OCI-LY1 (cell line): ENCODE results near the gene POLH.
A peak's percentile ranks its signal among the peaks of the same experiment; 100 is the strongest.

Source experiments
- H2AFZ ChIP-seq: fragments of 200-600 bp; sonication (generic), shearing (Covaris generic); 2 replicates; pipeline ENCODE4 v1.6.0; 2014; ENCODE audit warnings: antibody characterized with exemption, mild to moderate bottlenecking, low read length
- H3F3A ChIP-seq: fragments of 200-600 bp; sonication (generic), shearing (Covaris generic); 2 replicates; pipeline ENCODE4 v1.6.0; 2014; ENCODE audit warnings: mild to moderate bottlenecking, antibody characterized with exemption, low read length, moderate library complexity; ENCODE audit not compliant: insufficient read depth
- H3K27ac ChIP-seq: fragments of 200-600 bp; sonication (generic); 2 replicates; pipeline ENCODE4 v1.5.1; 2014; ENCODE audit warnings: low read length, mixed run types, mild to moderate bottlenecking, low read depth; ENCODE audit not compliant: poor library complexity, severe bottlenecking
- H3K27me3 ChIP-seq: fragments of 200-600 bp; sonication (generic); 2 replicates; pipeline ENCODE4 v1.6.0; 2014; ENCODE audit warnings: antibody characterized with exemption, mild to moderate bottlenecking, low read length, moderate library complexity; ENCODE audit not compliant: insufficient read depth
- H3K36me3 ChIP-seq: fragments of 200-600 bp; sonication (generic); 2 replicates; pipeline ENCODE4 v1.6.1; 2014; ENCODE audit warnings: mild to moderate bottlenecking, antibody characterized with exemption, low read length, moderate library complexity, mixed read lengths; ENCODE audit not compliant: insufficient read depth
- H3K4me1 ChIP-seq: fragments of 200-600 bp; sonication (generic); 2 replicates; pipeline ENCODE4 v1.5.1; 2014; ENCODE audit warnings: mild to moderate bottlenecking, low read length, moderate library complexity; ENCODE audit not compliant: insufficient read depth, severe bottlenecking
- H3K4me2 ChIP-seq: fragments of 200-600 bp; sonication (generic), shearing (Covaris generic); 2 replicates; pipeline ENCODE4 v1.6.1; 2014; ENCODE audit warnings: low read length
- H3K4me3 ChIP-seq: fragments of 200-600 bp; sonication (generic); 2 replicates; pipeline ENCODE4 v1.5.1; 2014; ENCODE audit warnings: low read length, low read depth, mild to moderate bottlenecking, mixed read lengths; ENCODE audit not compliant: poor library complexity, severe bottlenecking
- H3K79me2 ChIP-seq: fragments of 200-600 bp; shearing (Covaris generic); 2 replicates; pipeline ENCODE4 v1.6.1; 2016; ENCODE audit warnings: mixed run types, low read length, mixed read lengths; ENCODE audit not compliant: insufficient read depth
- H3K9ac ChIP-seq: fragments of 200-600 bp; sonication (generic), shearing (Covaris generic); 2 replicates; pipeline ENCODE4 v1.6.1; 2014; ENCODE audit warnings: mild to moderate bottlenecking, low read length, mixed read lengths
- H3K9me2 ChIP-seq: fragments of 200-600 bp; sonication (generic), shearing (Covaris generic); 2 replicates; pipeline ENCODE4 v1.6.1; 2014; ENCODE audit warnings: low read depth, mild to moderate bottlenecking, low read length, mixed read lengths
- H3K9me3 ChIP-seq: fragments of 200-600 bp; shearing (Covaris generic); 2 replicates; pipeline ENCODE4 v1.6.1; 2014; ENCODE audit warnings: low read length, mixed read lengths
- H4K20me1 ChIP-seq: fragments of 200-600 bp; sonication (generic), shearing (Covaris generic); 2 replicates; pipeline ENCODE4 v1.6.0; 2016; ENCODE audit warnings: mild to moderate bottlenecking, low read length; ENCODE audit not compliant: insufficient read depth
- EZH2 ChIP-seq: fragments of 200-600 bp; sonication (generic), shearing (Covaris generic); IDR thresholded peaks from 2 replicates; pipeline ENCODE4 v1.8.0; 2017; ENCODE audit warnings: borderline replicate concordance, mixed run types, mild to moderate bottlenecking, antibody characterized with exemption, low read length, moderate library complexity, mixed read lengths
- TF ChIP-seq, protein P1 (sequence below): fragments of 200-600 bp; sonication (generic), shearing (Covaris generic); IDR thresholded peaks from 2 replicates; pipeline ENCODE4 v1.5.1; 2017; ENCODE audit warnings: mild to moderate bottlenecking, antibody characterized with exemption, low read length, moderate library complexity, mixed read lengths

Gene POLH

GRCh38 chr6:43639984-43640800 is 64.2 kb downstream of the POLH start:
- Histone ChIP-seq H3K4me2 (no peak overlapping the region), H3K4me1 (peaks cover 28% of the 10 kb centered on the region), H2AFZ (no peak overlapping the region), H3K36me3 (peaks cover 43% of the 10 kb centered on the region), H3K9ac (no peak overlapping the region), H3K9me3 (no peaks in the 10 kb centered on the region), H3F3A (peaks cover 8% of the 10 kb centered on the region), H3K79me2 (peaks cover 10% of the 10 kb centered on the region), H3K27ac (no peak overlapping the region), H3K9me2 (no peaks in the 10 kb centered on the region), H3K4me3 (no peak overlapping the region), H4K20me1 (no peaks in the 10 kb centered on the region), H3K27me3 (no peaks in the 10 kb centered on the region)
- TF ChIP-seq EZH2: no peak
- TF ChIP-seq, protein P1, sequence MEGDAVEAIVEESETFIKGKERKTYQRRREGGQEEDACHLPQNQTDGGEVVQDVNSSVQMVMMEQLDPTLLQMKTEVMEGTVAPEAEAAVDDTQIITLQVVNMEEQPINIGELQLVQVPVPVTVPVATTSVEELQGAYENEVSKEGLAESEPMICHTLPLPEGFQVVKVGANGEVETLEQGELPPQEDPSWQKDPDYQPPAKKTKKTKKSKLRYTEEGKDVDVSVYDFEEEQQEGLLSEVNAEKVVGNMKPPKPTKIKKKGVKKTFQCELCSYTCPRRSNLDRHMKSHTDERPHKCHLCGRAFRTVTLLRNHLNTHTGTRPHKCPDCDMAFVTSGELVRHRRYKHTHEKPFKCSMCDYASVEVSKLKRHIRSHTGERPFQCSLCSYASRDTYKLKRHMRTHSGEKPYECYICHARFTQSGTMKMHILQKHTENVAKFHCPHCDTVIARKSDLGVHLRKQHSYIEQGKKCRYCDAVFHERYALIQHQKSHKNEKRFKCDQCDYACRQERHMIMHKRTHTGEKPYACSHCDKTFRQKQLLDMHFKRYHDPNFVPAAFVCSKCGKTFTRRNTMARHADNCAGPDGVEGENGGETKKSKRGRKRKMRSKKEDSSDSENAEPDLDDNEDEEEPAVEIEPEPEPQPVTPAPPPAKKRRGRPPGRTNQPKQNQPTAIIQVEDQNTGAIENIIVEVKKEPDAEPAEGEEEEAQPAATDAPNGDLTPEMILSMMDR: no peak

- H3K79me2 ChIP-seq: no peaks in the 10 kb centered on the region
- H3K4me3 ChIP-seq: peak within 1 kb of the TSS; percentile 59
- H3K4me2 ChIP-seq: peak within 1 kb of the TSS; percentile 64
- H3K4me1 ChIP-seq: peaks cover 4% of the 10 kb centered on the region
- H3K27me3 ChIP-seq: no peaks in the 10 kb centered on the region
- peaks cover 8% of the 10 kb centered on the region for H3F3A ChIP-seq
- no peak within 1 kb of the TSS for H2AFZ ChIP-seq
- peak within 1 kb of the TSS; percentile 11 for H3K27ac ChIP-seq
- H3K9me3 ChIP-seq: no peaks in the 10 kb centered on the region
- peak within 1 kb of the TSS; percentile 45; the same call in 1 of the 2 replicates for H3K9ac ChIP-seq
- no peak for TF ChIP-seq EZH2
- TF ChIP-seq, protein P1: no peak
- H3K9me2 ChIP-seq: no peaks in the 10 kb centered on the region
- no peaks in the 10 kb centered on the region for H4K20me1 ChIP-seq
- peaks cover 19% of the 10 kb centered on the region for H3K36me3 ChIP-seq
Observed at GRCh38 chr6:43644940-43645612, 69.1 kb downstream of the POLH start, which contains the start of gene RSPH9. TSS of gene RSPH9 (plus strand) at chr6:43645036. CDS start at chr6:43645099, 63 bp downstream.

GRCh38 chr6:43645613-43645964 is 69.6 kb downstream of the POLH start:
- no peaks in the 10 kb centered on the region for H3K9me3 ChIP-seq
- TF ChIP-seq, protein P1: no peak
- TF ChIP-seq EZH2: no peak
- H4K20me1 ChIP-seq: no peaks in the 10 kb centered on the region
- H3K4me2 ChIP-seq: peak overlapping the region; percentile 64
- H3F3A ChIP-seq: peaks cover 8% of the 10 kb centered on the region
- H3K4me1 ChIP-seq: peaks cover 4% of the 10 kb centered on the region
- H3K9me2 ChIP-seq: no peaks in the 10 kb centered on the region
- H3K27ac ChIP-seq: no peak overlapping the region
- H3K27me3 ChIP-seq: no peaks in the 10 kb centered on the region
- peaks cover 14% of the 10 kb centered on the region for H3K36me3 ChIP-seq
- H3K9ac ChIP-seq: peak overlapping the region; percentile 45; the same call in 1 of the 2 replicates
- no peaks in the 10 kb centered on the region for H3K79me2 ChIP-seq
- no peak overlapping the region for H2AFZ ChIP-seq
- peak overlapping the region; percentile 59 for H3K4me3 ChIP-seq
